Vagina (tissue), 2 donors: ENCODE measurements around the gene PLAC1. TPM values are rescaled to one million over a fixed set of nuclear protein-coding genes. Genes with fewer than 3 reads are reported as not detected.

Experiments used
- DNase-seq, 2 donors: peaks; one replicate each; pipeline ENCODE4 v3.0.0-alpha.2; 2017; ENCODE audit errors: extremely low spot score in 2 of 2
- H3K27ac ChIP-seq: fragments of 200-600 bp; sonication (generic); one replicate; pipeline ENCODE4 v1.5.1; 2019
- H3K27me3 ChIP-seq: fragments of 200-600 bp; sonication (generic); one replicate; pipeline ENCODE4 v1.5.1; 2019
- H3K36me3 ChIP-seq, 2 donors: fragments of 200-600 bp; sonication (generic); one replicate each; pipeline ENCODE4 v1.5.1; 2017 to 2019
- H3K4me1 ChIP-seq: fragments of 200-600 bp; sonication (generic); one replicate; pipeline ENCODE4 v1.5.1; 2019
- H3K4me3 ChIP-seq, 2 donors: fragments of 200-600 bp; sonication (generic); 1 replicate in 1 of 2; 2 replicates in 1 of 2; pipeline ENCODE4 v1.5.1; 2016 to 2019
- H3K9me3 ChIP-seq: fragments of 200-600 bp; sonication (generic); one replicate; pipeline ENCODE4 v1.5.1; 2019
- POLR2A ChIP-seq, 2 donors: fragments of 450-650 bp; IDR thresholded peaks; one replicate each; pipeline ENCODE4 v1.6.1; 2017; ENCODE audit warnings: antibody characterized with exemption in 2 of 2, mild to moderate bottlenecking in 2 of 2, moderate library complexity in 2 of 2
- POLR2AphosphoS5 ChIP-seq, 2 donors: sonication (generic); formaldehyde crosslinking; IDR thresholded peaks; one replicate each; pipeline ENCODE4 v1.9.0; 2017; ENCODE audit warnings: antibody characterized with exemption in 2 of 2, mild to moderate bottlenecking in 2 of 2, low read depth in 1 of 2; ENCODE audit not compliant: insufficient read depth in 1 of 2
- intact Hi-C: fragments of 100-400 bp; cut with DNase I; formaldehyde crosslinking; loops from one replicate; pipeline ENCODE4 v1.15.1; 2023
- total RNA-seq: library from RNA; depleted of rRNA; stranded (reverse); fragments of >200 nt; gene quantifications from one replicate; pipeline ENCODE4 v1.2.3, GENCODE V29; 2016
- TF ChIP-seq, protein P1 (sequence below), 3 experiments: fragments of 450-650 bp in 2 of 3; fragments of 200-600 bp in 1 of 3; sonication (generic) in 1 of 3; IDR thresholded peaks; one replicate each; pipeline ENCODE4 v1.5.1; 2017 to 2019; ENCODE audit warnings: antibody characterized with exemption in 3 of 3, mild to moderate bottlenecking in 2 of 3, moderate library complexity in 2 of 3

PLAC1 gene
- total RNA-seq, 1 donor from 2014 or later, result not detected

DNA sequence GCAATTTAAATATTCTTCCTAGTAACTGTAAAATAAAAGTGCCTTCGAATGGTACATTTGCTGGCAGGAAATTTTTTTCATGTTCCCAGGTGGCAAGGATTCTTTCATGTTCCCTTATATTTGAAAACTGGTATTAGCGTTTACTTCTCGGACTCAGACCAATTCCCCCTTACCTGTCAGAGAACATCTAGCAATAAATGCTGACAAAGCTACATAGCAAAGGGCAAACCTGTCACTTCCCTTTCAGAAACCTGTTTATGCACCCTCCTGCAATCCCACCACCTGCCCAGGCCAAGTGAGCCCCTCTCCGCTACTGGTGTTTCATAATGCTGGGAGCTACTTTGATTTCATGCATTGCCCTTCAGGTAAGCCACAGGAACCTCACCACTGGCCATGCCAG lies 100.1 kb downstream of the PLAC1 start:
- H3K27me3 ChIP-seq, result no peaks in the 10 kb centered on the region
- no peaks in the 10 kb centered on the region for H3K4me1 ChIP-seq
- DNase-seq, result no peak
- no peaks in the 10 kb centered on the region for H3K9me3 ChIP-seq
- H3K36me3 ChIP-seq, result no peaks in the 10 kb centered on the region
- intact Hi-C loops, result no loop called here
- H3K27ac ChIP-seq, result no peak overlapping the region
- TF ChIP-seq POLR2AphosphoS5 (IDR thresholded peaks at IDR 0.05; ENCODE audit: insufficient read depth in 1 of 2, low read depth in 1 of 2), result no peak
- TF ChIP-seq, protein P1, sequence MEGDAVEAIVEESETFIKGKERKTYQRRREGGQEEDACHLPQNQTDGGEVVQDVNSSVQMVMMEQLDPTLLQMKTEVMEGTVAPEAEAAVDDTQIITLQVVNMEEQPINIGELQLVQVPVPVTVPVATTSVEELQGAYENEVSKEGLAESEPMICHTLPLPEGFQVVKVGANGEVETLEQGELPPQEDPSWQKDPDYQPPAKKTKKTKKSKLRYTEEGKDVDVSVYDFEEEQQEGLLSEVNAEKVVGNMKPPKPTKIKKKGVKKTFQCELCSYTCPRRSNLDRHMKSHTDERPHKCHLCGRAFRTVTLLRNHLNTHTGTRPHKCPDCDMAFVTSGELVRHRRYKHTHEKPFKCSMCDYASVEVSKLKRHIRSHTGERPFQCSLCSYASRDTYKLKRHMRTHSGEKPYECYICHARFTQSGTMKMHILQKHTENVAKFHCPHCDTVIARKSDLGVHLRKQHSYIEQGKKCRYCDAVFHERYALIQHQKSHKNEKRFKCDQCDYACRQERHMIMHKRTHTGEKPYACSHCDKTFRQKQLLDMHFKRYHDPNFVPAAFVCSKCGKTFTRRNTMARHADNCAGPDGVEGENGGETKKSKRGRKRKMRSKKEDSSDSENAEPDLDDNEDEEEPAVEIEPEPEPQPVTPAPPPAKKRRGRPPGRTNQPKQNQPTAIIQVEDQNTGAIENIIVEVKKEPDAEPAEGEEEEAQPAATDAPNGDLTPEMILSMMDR (IDR thresholded peaks at IDR 0.05), result no peak
- TF ChIP-seq POLR2A (IDR thresholded peaks at IDR 0.05), result no peak
- H3K4me3 ChIP-seq, result no peak overlapping the region

DNA sequence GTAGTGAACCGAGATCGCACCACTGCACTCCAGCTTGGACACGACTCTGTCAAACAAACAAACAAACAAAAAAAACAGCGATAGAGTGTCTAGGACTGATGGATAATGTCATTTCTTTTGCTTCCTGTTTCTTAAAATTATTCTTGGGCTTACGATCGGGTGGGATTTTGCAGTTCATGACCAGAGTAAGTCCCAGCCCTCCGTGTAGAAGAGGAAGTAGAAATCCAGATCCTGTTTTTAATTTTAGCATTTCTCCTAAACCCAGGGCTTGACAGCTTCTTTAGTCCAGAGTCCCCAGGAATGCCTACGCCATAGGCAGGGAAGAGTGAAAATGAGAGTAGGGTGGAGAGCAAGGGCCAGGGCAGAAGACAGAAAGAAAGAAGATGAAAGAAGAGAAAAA lies 104.0 kb downstream of the PLAC1 start:
- Histone ChIP-seq H3K27ac (no peak overlapping the region), H3K4me1 (no peaks in the 10 kb centered on the region), H3K36me3 (no peaks in the 10 kb centered on the region), H3K27me3 (no peaks in the 10 kb centered on the region), H3K4me3 (no peak overlapping the region), H3K9me3 (no peaks in the 10 kb centered on the region)
- no peak for DNase-seq
- intact Hi-C loops, result no loop called here
- TF ChIP-seq POLR2A (IDR thresholded peaks at IDR 0.05), result no peak
- TF ChIP-seq, protein P1 (IDR thresholded peaks at IDR 0.05), result no peak
- no peak for TF ChIP-seq POLR2AphosphoS5 (IDR thresholded peaks at IDR 0.05; ENCODE audit: insufficient read depth in 1 of 2, low read depth in 1 of 2)

DNA sequence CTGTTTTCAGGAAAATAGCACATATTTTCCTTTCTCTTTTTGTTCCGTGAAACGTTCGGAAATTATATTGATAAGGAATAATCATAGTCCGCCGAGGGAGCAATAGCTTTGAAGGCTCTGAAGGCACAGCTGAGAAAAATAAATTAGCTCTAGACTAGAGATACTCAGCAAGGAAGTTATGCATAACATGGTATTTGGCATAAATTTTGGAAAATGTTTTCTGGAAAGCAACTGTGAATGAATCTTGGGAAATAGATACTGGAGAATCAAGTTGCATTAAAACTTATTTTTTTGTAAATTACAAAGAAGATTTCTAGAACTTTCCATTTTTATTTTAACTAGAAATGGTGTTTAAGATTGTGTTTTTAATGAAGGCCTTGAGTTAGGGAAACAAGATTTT lies 105.9 kb downstream of the PLAC1 start:
- intact Hi-C loops, result no loop called here
- TF ChIP-seq, protein P1 (IDR thresholded peaks at IDR 0.05), result no peak
- TF ChIP-seq POLR2A (IDR thresholded peaks at IDR 0.05), result no peak
- no peak for TF ChIP-seq POLR2AphosphoS5 (IDR thresholded peaks at IDR 0.05; ENCODE audit: insufficient read depth in 1 of 2, low read depth in 1 of 2)
- H3K9me3 ChIP-seq, result no peaks in the 10 kb centered on the region
- H3K27me3 ChIP-seq, result no peaks in the 10 kb centered on the region
- DNase-seq, result no peak
- H3K27ac ChIP-seq, result peak overlapping the region; percentile 63
- H3K4me1 ChIP-seq, result no peaks in the 10 kb centered on the region
- H3K4me3 ChIP-seq, result no peak overlapping the region
- no peaks in the 10 kb centered on the region for H3K36me3 ChIP-seq

DNA sequence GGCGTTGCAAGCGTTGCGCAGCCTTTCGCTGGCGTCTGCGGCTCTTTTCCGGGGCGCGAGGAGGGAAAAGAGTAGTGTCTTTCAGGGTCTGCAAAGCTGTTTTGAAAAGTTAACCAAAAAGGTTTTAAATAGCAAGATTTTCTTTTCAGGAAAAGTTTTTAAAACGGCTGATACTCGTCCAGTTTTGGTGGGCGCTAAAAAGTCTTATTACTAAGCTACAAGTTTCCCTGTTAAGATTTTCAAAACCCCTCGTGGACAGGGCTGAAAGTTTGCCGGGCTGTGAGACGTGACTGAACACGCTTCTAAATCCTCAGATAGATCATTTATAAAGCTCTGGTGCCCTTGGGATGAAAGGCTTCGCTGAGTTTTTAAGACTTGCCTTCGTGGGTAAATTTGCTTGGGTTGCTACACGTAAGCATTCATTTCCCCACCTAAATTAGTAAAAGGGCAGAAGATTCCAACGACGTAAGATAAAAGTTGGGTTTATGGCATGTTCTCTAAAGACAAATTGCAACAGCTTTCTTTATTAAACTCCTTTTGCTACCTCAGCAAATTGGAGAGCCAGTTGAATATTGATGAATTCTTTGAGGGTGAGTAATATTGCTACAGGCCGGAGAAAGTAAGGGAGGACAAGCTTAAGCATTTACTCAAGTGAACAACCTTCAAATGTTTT lies 106.8 kb downstream of the PLAC1 start:
- Histone ChIP-seq H3K9me3 (no peaks in the 10 kb centered on the region), H3K27ac (peak overlapping the region; percentile 63), H3K4me3 (peak overlapping the region; percentile 38 to 46), H3K36me3 (no peaks in the 10 kb centered on the region), H3K27me3 (no peaks in the 10 kb centered on the region), H3K4me1 (no peaks in the 10 kb centered on the region)
- intact Hi-C loops, result no loop called here
- DNase-seq, result no peak
- TF ChIP-seq POLR2AphosphoS5 (IDR thresholded peaks at IDR 0.05; ENCODE audit: insufficient read depth in 1 of 2, low read depth in 1 of 2), result no peak
- no peak for TF ChIP-seq POLR2A (IDR thresholded peaks at IDR 0.05)
- TF ChIP-seq, protein P1 (IDR thresholded peaks at IDR 0.05), result no peak
